Measurements from ENCODE around the gene PSD4.

The PSD4 gene

DNA sequence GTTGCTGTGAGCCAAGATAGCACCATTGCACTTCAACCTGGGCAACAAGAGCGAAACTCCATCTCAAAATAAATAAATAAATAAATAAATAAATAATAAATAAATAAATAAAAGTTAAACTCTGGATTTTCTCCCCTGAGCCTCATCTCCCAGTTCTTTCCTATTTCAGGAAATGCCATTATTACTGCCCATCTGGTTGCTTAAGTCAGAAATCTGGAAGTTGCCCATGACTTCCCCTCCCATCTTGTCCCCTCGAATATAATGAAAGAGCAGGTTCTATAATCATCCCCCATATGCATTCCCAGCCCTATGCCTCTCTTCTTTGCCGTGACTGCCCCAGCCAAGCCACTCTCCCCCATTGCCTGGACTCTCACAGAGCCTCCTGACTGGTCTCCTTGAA, 4.2 kb upstream of the PSD4 start:
- DNase-seq, result no peak

DNA sequence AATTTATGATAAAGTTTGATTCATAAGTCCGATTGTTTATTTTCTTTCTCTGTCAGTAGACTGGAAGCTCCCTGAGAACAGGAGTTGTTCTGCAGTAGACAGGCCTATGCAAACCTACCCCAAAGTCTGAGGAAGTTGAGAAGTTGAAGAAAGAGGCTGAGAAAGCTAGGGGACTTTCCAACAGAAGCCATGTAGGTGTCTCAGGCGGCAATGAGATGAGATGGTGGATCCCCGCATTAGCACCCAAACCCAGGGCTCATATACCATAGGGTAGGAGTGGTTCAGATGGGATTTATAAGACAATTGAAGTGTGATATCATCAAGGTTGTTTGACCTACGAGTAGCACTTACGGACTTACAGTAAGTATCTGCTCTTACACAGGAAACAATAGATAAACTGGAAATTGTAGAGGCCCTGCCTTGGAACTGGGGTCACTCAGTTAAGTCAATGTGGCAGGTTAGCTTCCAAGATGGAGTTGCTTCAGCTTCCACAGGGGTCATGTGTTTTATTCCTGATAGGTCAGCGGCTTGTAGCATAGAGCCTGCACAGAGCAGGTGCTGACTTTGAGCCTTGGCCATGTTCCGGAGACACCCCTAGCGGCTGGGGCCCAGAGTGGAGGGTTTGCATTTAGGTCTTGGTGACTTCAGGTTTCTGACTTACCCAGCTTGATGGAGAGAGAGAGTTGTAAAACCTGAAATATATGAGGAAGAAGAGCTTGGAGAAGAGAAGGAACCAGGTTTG, 2.3 kb upstream of the PSD4 start:
- DNase-seq, result no peak

DNA sequence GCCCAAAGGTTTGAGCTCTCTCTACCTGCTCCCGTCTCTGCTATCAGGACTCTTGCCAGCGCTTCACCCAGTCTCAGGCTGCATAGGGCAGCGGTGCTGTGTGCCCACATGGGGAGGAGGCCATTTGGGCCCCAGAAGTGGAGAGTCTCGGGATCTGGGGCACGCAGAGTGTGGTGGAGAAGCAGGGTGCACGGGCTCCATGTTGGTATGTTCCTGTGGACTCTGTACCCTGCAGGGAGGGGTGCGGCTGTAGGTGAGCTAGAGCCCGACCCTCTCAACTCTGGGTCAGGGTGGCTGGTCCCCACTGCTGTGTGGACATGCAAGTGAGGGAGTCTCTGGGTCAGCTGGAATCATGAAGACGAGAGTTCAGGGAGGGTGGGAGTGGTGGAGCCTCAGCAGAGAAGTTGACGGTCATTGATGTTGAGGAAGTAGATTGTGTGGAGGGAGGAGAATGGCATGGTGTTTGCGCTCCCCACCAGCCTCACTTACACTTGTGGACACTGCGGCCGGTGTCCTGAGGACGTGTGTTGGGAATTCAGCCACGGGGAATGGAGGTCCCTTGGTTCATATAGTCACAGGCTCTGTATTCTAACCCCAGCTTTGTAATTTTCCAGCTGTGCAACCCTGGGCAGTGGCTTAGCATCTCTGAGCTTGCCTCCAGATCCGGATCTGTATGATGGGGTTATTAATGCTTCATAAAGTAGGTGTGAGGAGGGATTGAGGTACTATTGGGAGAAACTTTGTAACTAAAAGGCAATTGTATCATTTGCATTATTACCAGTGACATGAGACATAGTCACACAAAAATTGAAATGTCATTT, 840 bp upstream of the PSD4 start:
- no peak for DNase-seq

DNA sequence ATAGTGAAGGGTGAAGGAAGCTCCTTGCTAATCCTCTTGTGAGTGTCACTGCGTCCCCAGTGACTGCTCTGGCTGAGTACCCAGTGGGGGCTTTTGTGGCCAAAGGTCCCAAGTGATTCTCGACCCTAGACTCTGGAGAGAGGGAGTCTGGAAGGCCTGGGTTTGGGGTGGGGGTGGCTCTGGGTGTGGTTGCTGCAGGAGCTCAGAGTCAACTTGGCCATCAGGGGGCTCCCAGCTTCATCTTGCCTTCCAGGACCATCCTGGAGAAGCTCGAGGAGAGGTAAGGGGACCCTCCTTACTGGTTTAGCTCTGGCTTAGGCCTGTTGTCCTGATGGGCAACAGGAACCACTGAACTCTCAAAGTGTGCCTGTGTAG, 592 bp downstream of the PSD4 start:
- DNase-seq, result no peak

DNA sequence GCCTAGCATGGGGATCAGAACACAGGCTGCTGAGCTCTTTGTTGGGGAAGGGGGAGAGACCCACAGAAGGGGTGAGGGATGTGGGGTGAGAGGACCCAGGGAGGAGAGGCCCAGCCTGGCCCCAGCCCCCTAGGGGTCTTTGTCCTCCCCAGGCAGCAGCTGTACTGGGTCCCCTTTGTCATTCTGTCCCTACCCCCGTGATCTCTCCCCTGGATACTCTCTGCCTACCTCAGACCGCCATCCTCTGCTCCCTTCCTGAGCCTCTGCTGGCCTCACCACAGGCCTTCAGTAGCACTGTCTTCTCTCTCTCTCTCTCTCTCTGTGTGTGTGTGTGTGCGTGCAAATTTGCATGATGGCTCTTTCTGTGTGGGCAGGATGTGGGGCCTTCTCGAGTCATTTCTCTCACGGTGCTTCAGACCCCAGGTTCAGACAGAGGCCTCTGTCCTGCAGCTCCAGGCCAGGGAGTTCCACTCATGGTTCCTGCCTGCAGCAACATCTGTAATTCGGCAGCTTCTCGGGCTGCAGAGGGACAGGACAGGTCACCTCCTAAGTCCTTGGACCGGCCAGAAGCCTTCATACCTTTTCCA, 1.4 kb downstream of the PSD4 start:
- peak in 2 of 4 experiments; percentile 38 to 40 for DNase-seq

DNA sequence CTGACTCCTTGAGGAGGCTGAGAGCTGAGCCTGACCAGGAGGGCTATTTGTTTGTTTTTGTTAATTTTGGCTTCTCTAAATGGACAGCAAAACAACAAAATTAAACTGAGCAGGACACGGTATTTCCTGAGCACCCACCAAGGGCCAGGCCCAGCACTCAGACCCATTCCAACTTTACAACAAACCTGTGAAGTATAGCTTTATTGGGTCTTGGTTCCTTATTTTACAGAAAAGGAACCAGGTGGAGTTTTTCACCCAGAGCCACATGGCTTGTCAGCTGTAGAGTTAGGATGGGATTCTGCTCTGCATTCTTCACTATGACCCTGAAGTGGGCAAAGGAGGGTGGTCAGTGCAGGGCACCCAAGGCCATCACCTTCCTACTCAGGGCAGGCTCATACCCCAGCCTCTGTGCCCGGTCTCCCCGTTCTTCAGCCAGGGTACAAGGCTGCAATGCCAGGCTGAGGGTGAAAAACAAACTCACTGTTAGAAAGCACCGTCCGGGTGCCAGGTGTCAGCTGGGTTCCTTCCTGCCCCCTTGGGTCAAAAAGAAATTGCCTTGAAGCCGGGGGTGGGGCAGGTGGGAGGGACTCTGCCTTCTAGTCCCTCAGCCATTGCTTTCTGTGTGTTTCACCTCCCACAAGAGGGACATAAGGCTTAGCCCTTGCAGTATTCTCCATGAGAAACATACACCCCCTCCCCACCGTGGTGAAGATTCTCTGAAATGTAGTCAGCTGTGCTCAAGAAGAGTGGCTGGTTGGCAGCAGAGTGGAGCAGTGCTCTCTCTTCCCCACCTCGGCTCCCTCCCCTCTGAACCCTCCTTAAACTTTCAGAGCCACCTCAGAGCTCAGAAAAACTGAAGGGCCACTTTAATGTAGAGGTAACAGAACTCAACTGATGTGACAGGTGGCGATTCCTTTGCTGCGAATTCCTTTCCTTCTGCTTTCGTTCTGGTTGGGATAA, 2.2 kb downstream of the PSD4 start:
- DNase-seq, result no peak

DNA sequence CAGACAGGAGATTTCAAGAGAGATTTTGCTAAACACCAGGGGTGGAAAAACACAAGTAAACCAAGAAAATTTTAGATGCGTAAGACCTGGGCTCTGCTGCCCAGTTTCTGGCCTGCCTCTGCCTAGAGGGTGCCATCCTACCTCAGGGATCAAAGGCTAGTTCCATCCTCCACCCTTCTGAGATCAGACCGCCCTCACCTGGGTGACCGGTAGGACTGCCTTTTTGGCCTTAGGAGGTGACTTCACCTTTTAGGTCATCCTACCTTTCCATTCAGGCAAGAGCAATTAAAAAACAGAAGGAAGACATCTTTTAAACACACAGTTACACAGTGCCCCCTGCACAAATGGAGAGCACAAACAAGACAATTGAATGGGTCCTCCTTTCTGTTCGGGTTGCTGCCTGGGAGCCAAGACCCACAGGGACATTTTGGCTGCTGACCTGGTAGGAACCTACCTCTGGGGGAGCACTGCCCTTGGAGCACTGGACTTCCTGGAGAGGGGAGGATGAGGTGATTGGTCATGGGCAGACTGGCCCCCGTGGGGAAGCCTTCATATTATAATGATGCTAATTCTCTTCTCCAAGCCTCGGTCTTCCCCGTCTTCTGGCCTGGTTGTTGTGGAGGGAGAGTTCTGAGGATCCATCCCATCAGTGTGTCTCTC, 3.1 kb downstream of the PSD4 start:
- no peak for DNase-seq

DNA sequence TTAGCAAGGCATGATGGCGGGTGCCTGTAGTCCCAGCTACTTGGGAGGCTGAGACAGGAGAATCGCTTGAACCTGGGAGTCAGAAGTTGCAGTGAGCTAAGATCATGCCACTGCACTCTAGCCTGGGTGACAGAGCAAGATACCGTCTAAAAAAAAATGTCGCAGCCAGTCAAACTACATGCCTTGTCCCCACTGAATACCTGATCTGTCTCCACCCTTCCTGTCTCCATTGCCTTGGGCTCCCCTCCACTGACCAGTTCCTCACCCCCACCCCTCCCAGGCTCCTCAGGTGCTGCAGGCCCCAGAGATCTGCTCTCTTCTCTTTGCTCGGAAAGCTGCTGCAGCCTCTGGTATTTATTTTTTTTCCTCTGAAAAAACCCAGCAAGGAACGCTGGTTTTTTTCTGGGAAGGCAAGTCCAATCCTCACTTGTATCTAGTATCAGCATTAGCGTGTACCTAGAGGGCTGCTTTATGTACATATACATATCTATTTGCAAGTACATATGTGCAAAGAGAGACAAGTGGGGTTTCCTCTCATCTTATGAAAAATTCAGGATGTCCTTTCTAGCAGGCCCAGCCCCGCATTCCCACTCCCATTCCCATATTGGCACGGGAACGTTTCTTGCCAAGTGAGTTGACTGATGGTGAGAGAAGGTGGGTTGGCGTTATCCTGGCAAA, 4.4 kb downstream of the PSD4 start:
- no peak for DNase-seq

DNA sequence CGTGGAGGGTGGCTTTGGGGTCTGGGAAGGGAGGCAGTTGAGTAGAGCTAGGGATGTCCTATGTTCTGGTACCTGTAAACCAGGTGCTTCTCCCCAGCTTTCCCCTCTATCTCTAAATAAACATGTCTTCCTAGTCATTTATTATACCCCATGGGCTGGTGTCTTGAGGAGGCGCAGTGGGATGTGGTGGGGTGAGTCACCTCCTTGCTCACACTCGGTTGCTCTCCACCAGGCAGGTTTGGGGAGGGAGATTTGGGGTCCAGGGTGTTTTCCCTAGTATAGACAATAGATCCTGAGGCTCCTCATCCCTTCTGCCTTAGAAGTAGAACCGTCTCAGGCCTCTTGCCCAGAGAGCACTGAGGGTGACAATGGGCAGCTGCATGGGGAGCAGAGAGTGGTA, 5.1 kb downstream of the PSD4 start:
- DNase-seq, result no peak

DNA sequence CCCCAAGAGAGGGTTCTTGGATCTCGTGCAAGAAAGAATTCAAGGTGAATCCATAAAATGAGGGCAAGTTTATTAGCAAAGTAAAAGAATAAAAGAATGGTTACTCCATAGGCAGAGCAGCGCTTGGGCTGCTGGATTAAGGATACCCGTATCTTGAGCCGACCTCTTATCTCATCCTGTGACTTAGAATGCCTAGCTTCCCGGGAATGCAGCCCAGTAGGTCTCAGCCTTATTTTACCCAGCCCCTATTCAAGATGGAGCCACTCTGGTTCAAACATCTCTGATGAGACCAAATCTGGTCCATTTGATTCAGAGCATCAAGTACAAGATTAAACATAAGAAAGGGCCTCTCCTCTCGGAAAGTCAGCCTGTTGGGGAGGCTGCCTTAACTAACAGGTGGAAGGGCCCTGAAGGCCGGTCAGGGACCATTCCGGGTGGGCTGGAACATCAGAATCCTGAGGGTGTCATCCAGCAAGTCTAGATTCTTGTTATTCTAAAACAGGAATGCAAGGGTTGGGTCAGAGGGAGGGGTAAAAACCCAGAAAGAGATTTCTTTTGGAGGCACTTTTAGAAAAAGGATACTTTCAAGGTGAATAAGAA, 5.8 kb downstream of the PSD4 start:
- no peak for DNase-seq

DNA sequence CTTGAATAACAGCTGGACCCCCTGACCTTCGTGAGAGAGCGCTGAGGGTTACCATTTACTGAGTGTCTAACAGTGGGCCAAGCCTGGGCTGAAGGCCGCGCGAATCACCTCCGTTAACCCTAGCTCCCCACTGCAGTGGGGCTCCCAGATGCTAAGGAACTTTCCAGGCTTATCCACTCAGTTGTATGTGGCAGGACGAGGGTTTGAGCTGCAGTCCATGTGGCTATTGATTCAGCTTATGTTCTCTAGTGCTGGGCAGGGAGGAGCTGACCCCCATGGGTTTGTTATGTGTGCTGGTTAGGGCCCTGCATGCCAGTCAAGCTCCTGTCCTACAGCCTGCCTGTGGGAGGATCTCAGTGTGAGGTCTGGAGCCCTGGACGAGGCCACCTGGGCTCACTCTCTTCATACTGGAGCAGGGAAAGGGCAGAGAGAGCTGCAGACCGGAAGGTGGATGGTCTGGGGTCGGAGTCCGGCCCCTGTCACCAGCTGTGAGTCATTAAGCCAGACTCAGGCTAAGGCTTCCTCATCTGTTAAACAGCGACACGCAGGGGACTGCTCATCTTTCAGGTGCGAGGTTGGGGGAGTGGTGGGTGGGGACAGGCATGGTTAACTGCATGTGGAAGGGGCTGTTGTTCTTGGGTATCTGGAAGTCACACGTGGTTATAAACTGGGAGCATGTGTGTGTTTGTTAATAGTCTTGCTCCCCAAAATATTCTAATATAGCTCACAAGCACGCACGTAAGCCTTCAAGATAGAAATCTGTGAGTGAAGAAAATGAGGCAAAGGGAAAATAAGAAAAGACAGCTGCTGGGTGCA, 6.6 kb downstream of the PSD4 start:
- peak in 1 of 4 experiments; percentile 12 for DNase-seq

DNA sequence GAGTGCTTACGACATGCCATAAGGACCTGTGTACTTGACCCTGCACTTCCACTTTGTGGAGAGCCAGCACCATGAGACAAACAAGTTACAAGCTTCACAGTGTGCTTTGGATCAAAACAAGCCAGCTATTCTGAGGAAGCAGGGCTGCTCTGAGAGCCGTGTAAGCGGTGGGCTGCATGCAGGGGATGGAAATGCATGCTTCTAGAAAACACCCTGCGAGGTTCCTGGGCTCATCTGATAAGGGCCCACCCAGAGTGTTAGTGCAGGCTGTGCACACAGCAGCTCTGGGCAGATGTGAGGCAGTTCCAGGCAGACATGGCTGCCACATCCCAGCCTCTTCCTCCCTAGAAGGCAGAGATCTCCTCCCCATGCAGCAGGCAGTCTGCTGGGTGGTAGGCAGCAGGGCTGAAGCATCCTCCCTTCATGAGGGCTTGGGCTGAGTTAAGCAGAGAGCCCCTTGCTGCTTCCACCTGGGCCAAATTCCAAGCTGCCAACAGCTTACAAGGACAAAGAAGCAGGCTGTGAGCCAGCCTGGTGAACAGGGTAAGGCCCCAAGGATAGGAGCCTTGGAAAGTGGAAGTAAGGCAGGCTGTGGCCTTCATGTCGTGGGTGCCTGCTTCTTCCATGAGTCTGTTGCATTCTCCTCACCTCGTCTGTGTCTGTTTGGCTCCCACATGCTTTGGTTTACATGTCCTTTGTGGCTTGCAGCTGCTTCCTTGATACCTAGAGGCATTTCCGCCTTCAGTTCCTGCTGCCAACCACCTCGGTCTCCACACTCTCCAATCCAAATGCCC, 7.7 kb downstream of the PSD4 start:
- DNase-seq, result no peak

DNA sequence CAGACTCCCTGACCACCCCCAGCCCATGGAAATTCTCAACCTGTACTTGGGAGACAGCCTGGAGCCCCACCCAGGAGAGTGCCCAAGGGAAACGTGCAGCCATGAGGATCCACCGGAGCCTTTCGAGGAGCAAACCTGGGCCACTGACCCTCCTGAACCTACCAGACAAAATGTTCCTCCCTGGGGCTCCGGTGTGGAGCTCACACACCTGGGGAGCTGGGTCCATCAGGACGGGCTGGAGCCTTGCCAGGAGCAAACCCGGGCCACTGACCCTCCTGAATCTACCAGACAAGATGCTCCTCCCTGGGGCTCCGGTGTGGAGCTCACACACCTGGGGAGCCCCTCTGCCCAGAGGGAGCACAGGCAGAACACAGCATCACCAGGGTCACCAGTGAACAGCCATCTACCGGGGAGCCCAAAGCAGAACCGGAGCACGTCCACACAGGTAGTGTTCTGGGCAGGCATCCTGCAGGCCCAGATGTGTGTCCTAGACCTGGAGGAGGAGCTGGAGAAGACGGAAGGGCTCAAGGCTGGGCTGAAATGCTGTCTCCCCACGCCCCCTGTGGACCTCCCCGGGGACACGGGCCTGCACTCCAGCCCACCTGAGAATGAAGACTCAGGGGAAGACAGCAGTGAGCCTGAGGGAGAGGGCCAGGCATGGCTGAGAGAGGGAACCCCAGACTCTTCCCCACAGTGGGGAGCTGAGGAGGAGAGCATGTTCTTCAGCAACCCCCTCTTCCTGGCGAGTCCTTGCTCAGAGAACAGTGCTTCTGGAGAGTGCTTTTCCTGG, 8.9 kb downstream of the PSD4 start:
- DNase-seq, result no peak

DNA sequence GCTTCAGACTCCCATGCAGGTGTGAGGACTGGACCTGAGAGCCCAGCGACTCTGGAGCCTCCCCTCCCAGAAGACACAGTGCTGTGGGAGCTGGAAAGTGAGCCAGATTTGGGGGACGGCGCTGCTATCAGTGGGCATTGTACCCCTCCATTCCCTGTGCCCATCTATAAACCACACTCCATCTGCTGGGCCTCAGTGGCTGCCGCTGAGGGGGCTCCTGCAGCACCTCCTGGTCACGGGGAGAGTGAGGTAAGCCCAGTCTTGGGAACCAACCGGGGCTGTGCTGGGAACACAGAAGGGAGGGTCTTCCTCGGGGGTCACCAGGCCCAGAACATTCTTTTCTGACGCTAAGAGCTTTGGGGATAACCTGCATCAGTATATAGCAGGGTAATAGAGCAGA, 9.5 kb downstream of the PSD4 start:
- no peak for DNase-seq

DNA sequence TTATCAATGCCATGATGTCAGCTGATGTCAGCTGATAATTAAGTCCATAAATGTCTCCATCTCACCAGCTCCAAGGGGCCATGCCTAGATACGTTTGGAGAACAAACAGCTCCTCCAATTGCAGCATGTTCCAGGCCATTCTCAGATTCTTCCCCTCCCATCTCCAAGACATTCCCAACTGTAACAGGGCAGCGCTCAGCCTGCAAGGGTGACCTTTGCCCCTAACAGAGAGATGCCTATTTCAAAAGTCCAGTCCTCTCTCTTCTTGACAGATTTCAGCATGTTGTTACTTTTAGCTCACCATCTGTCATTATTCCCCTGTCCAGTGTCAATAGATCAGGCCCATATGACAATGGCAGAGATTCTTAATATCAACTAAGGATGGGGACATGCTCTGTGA, 9.9 kb downstream of the PSD4 start:
- DNase-seq, result no peak

DNA sequence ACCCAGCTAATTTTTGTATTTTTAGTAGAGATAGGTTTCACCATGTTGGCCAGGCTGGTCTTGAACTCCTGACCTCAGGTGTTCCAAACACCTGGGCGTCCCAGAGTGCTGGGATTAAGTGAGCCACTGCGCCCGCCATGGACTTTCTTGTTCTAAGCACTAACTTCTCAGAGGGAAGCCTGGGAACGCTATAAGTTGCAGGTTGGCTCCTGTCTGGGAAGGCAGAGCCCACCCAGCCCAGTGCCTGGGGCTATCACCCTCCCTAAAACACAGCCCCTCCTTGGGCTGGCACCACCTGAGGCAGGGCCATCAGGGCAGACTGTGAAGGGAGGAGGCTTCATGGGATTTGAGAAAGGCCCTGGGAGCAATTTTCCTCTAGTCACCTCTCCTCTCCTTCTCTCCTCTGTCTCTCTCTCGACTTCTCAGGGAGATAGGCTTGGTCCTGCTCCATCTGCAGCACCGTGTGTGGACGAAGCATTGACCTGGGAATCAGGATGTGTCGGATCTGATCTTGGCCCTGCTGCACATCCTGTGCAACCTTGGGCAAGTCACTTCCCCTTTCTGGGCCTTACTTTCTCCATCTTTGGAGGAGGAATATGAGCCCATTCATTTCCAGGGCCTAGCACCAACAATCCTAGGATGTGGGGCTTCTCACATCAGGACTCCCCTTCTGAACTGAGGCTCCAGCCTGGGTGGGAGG, 10.9 kb downstream of the PSD4 start:
- DNase-seq, result no peak

DNA sequence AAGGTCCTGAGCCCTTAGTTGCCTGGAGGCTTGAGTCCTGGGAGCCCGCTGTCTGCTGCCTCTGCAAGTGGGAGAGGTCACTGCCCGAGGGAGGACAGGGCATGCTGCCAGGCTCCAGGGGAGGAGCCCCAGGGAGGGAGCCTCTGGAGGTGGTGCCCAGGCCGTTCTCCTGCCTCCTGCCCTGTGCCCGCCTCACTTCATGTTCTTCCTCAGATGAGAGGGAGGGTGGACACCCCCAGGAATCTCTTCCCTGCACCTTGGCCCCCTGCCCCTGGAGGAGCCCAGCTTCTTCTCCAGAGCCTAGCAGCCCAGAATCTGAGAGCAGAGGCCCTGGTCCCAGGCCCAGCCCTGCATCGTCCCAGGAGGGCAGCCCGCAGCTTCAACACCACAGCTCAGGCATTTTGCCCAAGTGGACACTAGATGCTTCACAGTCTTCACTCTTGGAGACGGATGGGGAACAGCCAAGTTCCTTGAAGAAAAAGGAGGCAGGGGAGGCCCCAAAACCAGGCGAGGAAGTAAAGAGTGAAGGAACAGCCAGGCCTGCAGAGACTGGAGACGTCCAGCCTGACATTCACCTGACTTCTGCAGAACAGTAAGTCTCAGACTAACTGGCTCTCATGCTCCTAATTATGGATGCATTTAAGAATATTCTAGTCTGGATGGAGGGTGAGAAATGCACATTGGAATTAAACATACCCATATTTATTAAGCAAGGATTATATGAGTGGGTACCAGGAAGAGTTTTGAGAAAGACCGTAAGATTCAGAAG, 12.1 kb downstream of the PSD4 start:
- no peak for DNase-seq
